Fibroblast of villous mesenchyme (primary cell): ENCODE measurements around the gene NCOA1. TPM values are rescaled to one million over a fixed set of nuclear protein-coding genes. Genes with fewer than 3 reads are reported as not detected.

Experiments used
- DNase-seq: peaks from one replicate; pipeline ENCODE4 v3.0.0-alpha.2; 2010; ENCODE audit warnings: low read depth
- H3K4me3 ChIP-seq: 2 replicates; pipeline ENCODE4 v1.5.1; 2011; ENCODE audit warnings: low read depth, mild to moderate bottlenecking, low read length
- CTCF ChIP-seq: IDR thresholded peaks from 2 replicates; pipeline ENCODE4 v1.5.1; 2012; ENCODE audit warnings: low read depth, mild to moderate bottlenecking, low read length; ENCODE audit not compliant: insufficient read depth
- total RNA-seq: library from RNA; depleted of rRNA; stranded (reverse); fragments of >200 nt; gene quantifications from 2 replicates; pipeline ENCODE4 v1.2.3, GENCODE V29; 2012

NCOA1 gene
- total RNA-seq, 1 donor: 19.0 TPM

DNA sequence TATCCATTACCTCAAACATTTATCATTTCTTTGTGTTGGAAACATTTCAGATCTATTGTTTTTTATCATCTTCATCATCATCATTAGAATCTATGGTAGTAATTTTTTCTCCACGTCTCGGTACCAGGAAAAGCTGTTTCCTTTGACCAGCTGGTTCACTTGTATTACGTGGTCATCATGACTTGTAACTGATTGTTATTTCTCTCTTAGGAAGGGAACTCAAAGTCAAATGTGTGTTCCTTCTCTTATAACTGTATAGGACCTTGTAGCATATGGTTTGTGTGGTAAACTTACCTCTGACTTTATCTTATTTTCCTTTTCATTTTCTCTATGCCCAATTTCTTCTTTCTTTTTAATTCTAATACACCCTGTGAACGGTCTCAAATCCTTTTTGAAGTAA, 16.5 kb downstream of the NCOA1 start:
- no peak overlapping the region for H3K4me3 ChIP-seq
- no peak for TF ChIP-seq CTCF
- no peak for DNase-seq

GRCh38 chr2:24508878-24509277, 17.8 kb downstream of the NCOA1 start:
- peak; percentile 44 for DNase-seq
- TF ChIP-seq CTCF: no peak
- H3K4me3 ChIP-seq: no peak overlapping the region

GRCh38 chr2:24509425-24509824, 18.4 kb downstream of the NCOA1 start:
- H3K4me3 ChIP-seq: no peak overlapping the region
- no peak for DNase-seq
- no peak for TF ChIP-seq CTCF

- no peak for DNase-seq
- no peak for TF ChIP-seq CTCF
- H3K4me3 ChIP-seq: no peak overlapping the region
Observed at GRCh38 chr2:24509840-24510239, 18.8 kb downstream of the NCOA1 start.

DNA sequence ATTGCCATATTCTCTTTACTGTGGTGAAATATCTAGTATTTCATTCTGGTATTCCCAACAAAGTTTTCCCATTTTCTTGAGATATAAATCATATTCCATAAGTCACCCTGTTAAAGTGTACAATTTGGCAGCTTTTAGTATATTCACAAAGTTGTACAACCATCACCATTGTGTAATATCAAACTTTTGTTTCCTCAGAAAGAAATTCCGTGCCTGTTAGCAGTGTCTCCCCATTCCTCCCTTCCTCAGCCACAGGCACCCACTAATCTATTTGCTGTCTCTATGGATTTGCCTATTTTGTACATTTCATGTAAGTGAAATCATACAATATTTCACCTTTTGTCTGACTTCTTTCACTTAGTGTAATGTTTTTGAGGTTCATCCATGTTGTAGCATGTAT, 19.7 kb downstream of the NCOA1 start:
- no peak overlapping the region for H3K4me3 ChIP-seq
- DNase-seq: no peak
- TF ChIP-seq CTCF: no peak

GRCh38 chr2:24511198-24511597, 20.1 kb downstream of the NCOA1 start:
- TF ChIP-seq CTCF: no peak

GRCh38 chr2:24511894-24512293, 20.8 kb downstream of the NCOA1 start:
- H3K4me3 ChIP-seq: no peak overlapping the region
- no peak for TF ChIP-seq CTCF
- no peak for DNase-seq

More at GRCh38 chr2:24511198-24511597, 20.1 kb downstream of the NCOA1 start:
- H3K4me3 ChIP-seq: no peak overlapping the region
- DNase-seq: no peak
